Activated CD4-positive, alpha-beta memory T cell treated with anti-CD3 and anti-CD28 coated beads for 36 hours (primary cell): ENCODE results near the gene LRP5. TPM values are rescaled to one million over a fixed set of nuclear protein-coding genes. Genes with fewer than 3 reads are reported as not detected.

Experiments
- CTCF ChIA-PET: fragments of 350-600 bp; sonication (Branson Sonifier 250); formaldehyde crosslinking; loops from one replicate; lab custom pipeline; 2021; ENCODE audit warnings: antibody characterized with exemption, inconsistent platforms; lab: Charles Lee
- POLR2A ChIA-PET: fragments of 350-600 bp; sonication (Branson Sonifier 250); formaldehyde crosslinking; loops from one replicate; lab custom pipeline; 2021; ENCODE audit warnings: antibody characterized with exemption; lab: Charles Lee
- DNase-seq: peaks from one replicate; pipeline ENCODE4 v3.0.0-alpha.2; 2020
- H3K27ac Mint-ChIP-seq: one replicate; pipeline ENCODE4 v1.8.0; 2021; ENCODE audit warnings: mixed read lengths
- H3K27me3 Mint-ChIP-seq: one replicate; pipeline ENCODE4 v1.8.0; 2021; ENCODE audit warnings: mixed read lengths
- H3K36me3 Mint-ChIP-seq: one replicate; pipeline ENCODE4 v1.8.0; 2021; ENCODE audit warnings: mixed read lengths
- H3K4me1 Mint-ChIP-seq: one replicate; pipeline ENCODE4 v1.8.0; 2021; ENCODE audit warnings: low read depth, mixed read lengths
- H3K4me3 Mint-ChIP-seq: one replicate; pipeline ENCODE4 v1.8.0; 2021; ENCODE audit warnings: mild to moderate bottlenecking, mixed read lengths
- H3K9me3 Mint-ChIP-seq: one replicate; pipeline ENCODE4 v1.8.0; 2021; ENCODE audit warnings: mixed read lengths
- intact Hi-C: fragments of 100-400 bp; cut with micrococcal nuclease; formaldehyde crosslinking; loops from one replicate; pipeline ENCODE4 v1.15.1; 2023
- total RNA-seq, 2 experiments: library from RNA; stranded (reverse); gene quantifications; one replicate each; pipeline ENCODE4 v1.2.3, GENCODE V29; 2021

LRP5 gene
- total RNA-seq, 2 experiments from 2014 or later, result 6.1 to 7.6 TPM

DNA sequence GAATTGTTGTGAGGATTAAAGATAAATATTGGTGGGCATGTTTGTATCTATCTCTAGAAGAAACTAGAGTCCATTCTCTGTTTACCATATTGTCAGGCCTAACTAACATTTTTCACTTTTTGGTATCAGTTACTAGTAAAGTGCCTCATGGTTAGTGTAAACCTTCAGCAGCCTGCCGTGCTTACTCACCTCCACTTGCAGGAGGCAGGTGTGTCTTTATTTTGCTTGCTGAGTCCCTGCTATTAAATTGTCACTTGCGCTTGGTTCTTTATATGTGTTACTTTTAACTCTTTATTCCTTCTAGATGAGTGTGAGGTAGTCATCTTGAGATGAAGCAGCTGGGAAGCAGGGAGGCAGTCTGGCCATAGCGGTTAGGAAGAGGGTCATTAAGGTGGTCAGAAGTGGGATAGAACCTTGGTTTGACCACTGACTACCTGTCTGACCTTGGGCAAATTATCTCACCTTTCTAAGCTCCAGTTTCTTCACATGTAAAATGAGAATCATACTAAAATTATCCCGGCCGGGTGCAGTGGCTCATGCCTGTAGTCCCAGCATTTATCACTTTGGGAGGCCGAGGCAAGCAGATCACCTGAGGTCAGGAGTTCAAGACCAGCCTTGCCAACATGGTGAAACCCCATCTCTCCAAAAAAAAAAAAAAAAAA, 169.3 kb downstream of the LRP5 start:
- H3K4me1 Mint-ChIP-seq, result peaks cover 70% of the 10 kb centered on the region
- peaks cover 3% of the 10 kb centered on the region for H3K9me3 Mint-ChIP-seq
- no peak for DNase-seq
- no peak overlapping the region for H3K4me3 Mint-ChIP-seq
- H3K27ac Mint-ChIP-seq, result no peak overlapping the region
- CTCF ChIA-PET, result no interaction called here
- POLR2A ChIA-PET, result no interaction called here
- no peaks in the 10 kb centered on the region for H3K27me3 Mint-ChIP-seq
- intact Hi-C loops, result no loop called here
- peaks cover 21% of the 10 kb centered on the region for H3K36me3 Mint-ChIP-seq

DNA sequence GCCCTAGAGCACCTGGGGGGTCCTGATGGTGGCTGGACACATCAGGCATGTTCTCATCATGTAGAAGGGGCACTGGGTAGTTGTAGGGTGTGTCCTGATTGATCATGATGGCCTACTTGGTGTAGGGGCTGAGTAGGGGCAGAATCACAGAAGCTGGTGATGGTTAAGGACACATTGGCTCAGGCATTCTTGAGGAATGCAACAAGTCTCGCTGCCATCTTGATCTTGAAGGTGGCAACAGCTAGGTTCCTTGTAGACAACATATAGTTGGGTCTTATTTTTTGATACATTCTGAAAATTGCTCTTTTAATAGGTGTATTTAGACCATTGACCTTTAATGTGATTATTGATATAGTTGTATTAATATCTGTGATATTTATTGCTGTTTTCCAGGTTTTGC, 176.2 kb downstream of the LRP5 start:
- no peaks in the 10 kb centered on the region for H3K27me3 Mint-ChIP-seq
- no peak for DNase-seq
- H3K4me3 Mint-ChIP-seq, result no peak overlapping the region
- peaks cover 3% of the 10 kb centered on the region for H3K9me3 Mint-ChIP-seq
- ChIA-PET CTCF (no interaction called here), POLR2A (no interaction called here)
- H3K4me1 Mint-ChIP-seq, result peaks cover 66% of the 10 kb centered on the region
- H3K27ac Mint-ChIP-seq, result no peak overlapping the region
- H3K36me3 Mint-ChIP-seq, result peaks cover 4% of the 10 kb centered on the region
- intact Hi-C loops, result no loop called here

DNA sequence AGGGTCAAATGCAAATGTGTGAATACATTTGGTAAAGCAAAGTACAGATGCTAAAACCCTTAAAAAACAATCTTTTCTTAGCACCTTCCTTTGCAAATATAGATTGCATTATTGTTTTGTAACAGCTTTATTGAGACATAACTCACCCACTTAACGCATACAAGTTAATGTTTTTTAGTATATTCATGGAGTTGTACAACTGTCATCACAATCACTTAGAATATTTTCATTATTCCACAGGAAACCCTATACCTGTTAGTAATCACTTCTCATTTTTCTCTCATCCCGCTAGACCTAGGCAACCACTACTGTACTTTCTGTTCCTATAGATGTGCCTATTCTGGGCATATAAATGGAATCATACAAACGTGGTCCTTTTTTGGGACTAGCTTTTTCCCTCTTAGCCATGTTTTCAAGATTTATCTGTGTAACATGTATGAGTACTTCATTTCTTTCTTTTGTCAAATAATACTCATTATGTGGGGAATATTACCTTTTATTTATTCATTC, 182.9 kb downstream of the LRP5 start:
- no peaks in the 10 kb centered on the region for H3K27me3 Mint-ChIP-seq
- intact Hi-C loops, result no loop called here
- H3K36me3 Mint-ChIP-seq, result no peaks in the 10 kb centered on the region
- no peak overlapping the region for H3K27ac Mint-ChIP-seq
- DNase-seq, result no peak
- H3K4me3 Mint-ChIP-seq, result no peak overlapping the region
- ChIA-PET CTCF (interaction anchor here (1.3 kb wide), 1 partner anchor 90 kb away, joined by 3 read pairs; no protein-coding TSS in a partner anchor), POLR2A (no interaction called here)
- H3K9me3 Mint-ChIP-seq, result no peaks in the 10 kb centered on the region
- peaks cover 72% of the 10 kb centered on the region for H3K4me1 Mint-ChIP-seq

DNA sequence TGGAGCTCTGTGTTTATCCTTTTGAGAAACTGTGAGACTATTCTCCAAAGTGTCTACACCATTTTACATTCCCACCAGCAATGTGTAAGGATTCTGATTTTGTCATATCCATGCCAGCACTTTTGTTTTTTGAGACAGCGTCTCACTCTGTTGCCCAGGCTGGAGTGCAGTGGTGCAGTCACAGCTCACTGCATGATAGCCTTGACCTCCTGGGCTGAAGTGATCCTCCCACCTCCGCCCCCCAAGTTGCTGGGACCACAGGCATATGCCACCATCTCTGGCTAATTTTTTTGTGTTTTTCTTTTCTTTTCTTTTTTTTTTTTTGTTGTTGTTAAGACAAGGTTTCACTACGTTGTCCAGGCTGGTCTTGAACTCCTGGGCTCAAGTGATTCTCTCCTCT, 183.5 kb downstream of the LRP5 start:
- no peaks in the 10 kb centered on the region for H3K9me3 Mint-ChIP-seq
- no peaks in the 10 kb centered on the region for H3K27me3 Mint-ChIP-seq
- no peak overlapping the region for H3K4me3 Mint-ChIP-seq
- no peak overlapping the region for H3K27ac Mint-ChIP-seq
- ChIA-PET CTCF (interaction anchor here (1.3 kb wide), 1 partner anchor 89 kb away, joined by 3 read pairs; no protein-coding TSS in a partner anchor), POLR2A (no interaction called here)
- DNase-seq, result no peak
- peaks cover 70% of the 10 kb centered on the region for H3K4me1 Mint-ChIP-seq
- intact Hi-C loops, result no loop called here
- H3K36me3 Mint-ChIP-seq, result no peaks in the 10 kb centered on the region

DNA sequence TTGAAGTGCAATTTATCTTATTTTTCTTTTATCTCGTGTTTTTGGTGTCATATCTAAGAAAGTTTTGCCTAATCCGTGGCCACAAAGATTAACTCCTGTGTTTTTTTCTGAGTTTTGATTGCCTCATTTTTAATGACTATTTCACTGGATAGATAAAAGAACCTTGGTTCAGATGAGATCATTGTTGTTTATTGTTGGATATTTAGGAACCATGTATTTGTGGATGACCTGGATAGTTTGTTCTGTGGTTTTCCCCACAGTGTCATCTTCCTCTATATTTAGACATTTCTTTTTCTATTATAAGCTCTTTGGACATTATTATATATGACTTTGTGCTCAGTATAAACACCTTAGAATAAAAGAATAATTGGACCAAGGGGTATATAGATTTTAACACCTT, 185.4 kb downstream of the LRP5 start:
- H3K4me3 Mint-ChIP-seq, result no peak overlapping the region
- H3K27ac Mint-ChIP-seq, result no peak overlapping the region
- CTCF ChIA-PET, result no interaction called here
- H3K36me3 Mint-ChIP-seq, result no peaks in the 10 kb centered on the region
- H3K27me3 Mint-ChIP-seq, result no peaks in the 10 kb centered on the region
- H3K9me3 Mint-ChIP-seq, result no peaks in the 10 kb centered on the region
- intact Hi-C loops, result no loop called here
- POLR2A ChIA-PET, result no interaction called here
- no peak for DNase-seq
- peaks cover 71% of the 10 kb centered on the region for H3K4me1 Mint-ChIP-seq

DNA sequence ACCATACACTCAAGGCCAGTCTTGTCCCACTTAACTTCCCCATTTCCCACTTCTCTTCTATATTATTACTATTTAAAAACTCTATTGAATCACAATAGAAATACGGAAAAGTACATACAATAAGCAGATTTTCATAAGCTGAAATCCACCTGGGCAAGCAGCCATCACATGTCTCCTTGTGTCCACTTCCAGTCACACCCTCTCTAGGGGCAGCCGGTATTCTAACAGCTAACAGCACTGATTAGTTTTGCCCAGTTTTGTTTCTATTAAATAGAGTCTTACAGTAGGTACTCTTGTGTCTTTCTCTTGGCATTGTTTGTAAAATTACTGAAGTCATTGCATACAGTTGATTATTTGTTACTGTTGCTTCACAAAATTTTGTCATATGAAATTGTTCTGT, 185.9 kb downstream of the LRP5 start:
- no peaks in the 10 kb centered on the region for H3K27me3 Mint-ChIP-seq
- no peaks in the 10 kb centered on the region for H3K9me3 Mint-ChIP-seq

More for the DNA sequence above, 185.9 kb downstream of the LRP5 start:
- no peak overlapping the region for H3K4me3 Mint-ChIP-seq
- POLR2A ChIA-PET, result no interaction called here
- no peak overlapping the region for H3K27ac Mint-ChIP-seq
- no peak for DNase-seq
- intact Hi-C loops, result no loop called here
- peaks cover 70% of the 10 kb centered on the region for H3K4me1 Mint-ChIP-seq
- no peaks in the 10 kb centered on the region for H3K36me3 Mint-ChIP-seq
- CTCF ChIA-PET, result no interaction called here

Other genes starting within 250 kb of the LRP5 start
- 1 to 10 TPM; 6.1 to 6.6 TPM for gene CHKA, start 191.2 kb upstream of the LRP5 start, total RNA-seq
- gene KMT5B, start 99.3 kb upstream of the LRP5 start, total RNA-seq, result 10 to 100 TPM; 18.5 to 21.2 TPM
- gene C11orf24, start 40.6 kb upstream of the LRP5 start, total RNA-seq, result 10 to 100 TPM; 28.0 to 28.9 TPM
- gene PPP6R3, start 148.2 kb downstream of the LRP5 start, total RNA-seq, result 100 to 1,000 TPM; 108 to 110 TPM